K562 (cell line): ENCODE measurements around the gene PCYT1A.

ENCODE experiments used
- AFF4 ChIP-seq: sonication (generic); formaldehyde crosslinking; IDR thresholded peaks from 2 replicates; pipeline ENCODE4 v1.8.0; 2023; ENCODE audit warnings: mild to moderate bottlenecking, missing genetic modification reagents
- ATF1 ChIP-seq, 2 experiments: fragments of 450-650 bp in 1 of 2; IDR thresholded peaks; 2 replicates each; pipeline ENCODE4 v1.6.1; 2016; ENCODE audit warnings: missing compliant biosample characterization in 1 of 2, missing genetic modification characterization in 1 of 2
- CBX5 ChIP-seq: IDR thresholded peaks from 2 replicates; pipeline ENCODE4 v1.6.1; 2014; ENCODE audit warnings: low read depth, borderline replicate concordance
- CTCF ChIP-seq, 3 experiments: IDR thresholded peaks in 2 of 3; conservative IDR thresholded peaks in 1 of 3; 2 replicates each; pipeline ENCODE4 v1.5.1; 2011 to 2012; ENCODE audit warnings: low read length in 3 of 3, mild to moderate bottlenecking in 3 of 3, control low read depth in 2 of 3, improper control_type of control experiment in 1 of 3, inconsistent platforms in 1 of 3, low read depth in 1 of 3, mixed read lengths in 1 of 3, moderate library complexity in 1 of 3; ENCODE audit not compliant: insufficient read depth in 2 of 3
- ETV1 ChIP-seq: fragments of 450-650 bp; conservative IDR thresholded peaks from 2 replicates; pipeline ENCODE4 v1.6.1; 2016; ENCODE audit warnings: missing genetic modification characterization, control low read depth, low read depth, missing compliant biosample characterization
- FOXP4 ChIP-seq: sonication (generic); formaldehyde crosslinking; IDR thresholded peaks from 2 replicates; pipeline ENCODE4 v1.8.0; 2022; ENCODE audit warnings: mild to moderate bottlenecking, missing genetic modification reagents, borderline replicate concordance
- HDAC1 ChIP-seq, 2 experiments: fragments of 450-650 bp; IDR thresholded peaks; 2 replicates each; pipeline ENCODE4 v1.6.1; 2016 to 2017; ENCODE audit warnings: inconsistent platforms in 1 of 2, mild to moderate bottlenecking in 1 of 2, moderate library complexity in 1 of 2
- ID3 ChIP-seq, 2 experiments: fragments of 250-450 bp in 1 of 2; fragments of 450-650 bp in 1 of 2; sonication (Bioruptor Pico) in 1 of 2; IDR thresholded peaks; 2 replicates each; pipeline versions ENCODE4 v1.6.1 to v1.8.0; 2016 to 2021; ENCODE audit warnings: mild to moderate bottlenecking in 2 of 2, moderate library complexity in 2 of 2, missing compliant biosample characterization in 1 of 2, missing genetic modification characterization in 1 of 2
- NFIC ChIP-seq: fragments of 450-650 bp; IDR thresholded peaks from 2 replicates; pipeline ENCODE4 v1.6.1; 2017; ENCODE audit warnings: mild to moderate bottlenecking, inconsistent platforms
- RFX1 ChIP-seq: fragments of 450-650 bp; IDR thresholded peaks from 2 replicates; pipeline ENCODE4 v1.6.1; 2016; ENCODE audit warnings: mild to moderate bottlenecking, moderate library complexity
- TGIF2 ChIP-seq: sonication (generic); formaldehyde crosslinking; IDR thresholded peaks from 2 replicates; pipeline ENCODE4 v1.8.1; 2022; ENCODE audit warnings: mild to moderate bottlenecking, missing genetic modification reagents, moderate library complexity
- ZNF263 ChIP-seq: sonication (generic); formaldehyde crosslinking; IDR thresholded peaks from 2 replicates; pipeline ENCODE4 v1.8.0; 2022; ENCODE audit warnings: mild to moderate bottlenecking, missing genetic modification reagents, borderline replicate concordance
- TF ChIP-seq, protein P1 (sequence below): sonication (generic); formaldehyde crosslinking; IDR thresholded peaks from 2 replicates; pipeline ENCODE4 v1.8.1; 2022; ENCODE audit warnings: missing genetic modification reagents
- TF ChIP-seq, protein P2 (sequence below): sonication (generic); formaldehyde crosslinking; IDR thresholded peaks from 2 replicates; pipeline ENCODE4 v1.9.0; 2022; ENCODE audit warnings: mild to moderate bottlenecking, missing genetic modification reagents

DNA sequence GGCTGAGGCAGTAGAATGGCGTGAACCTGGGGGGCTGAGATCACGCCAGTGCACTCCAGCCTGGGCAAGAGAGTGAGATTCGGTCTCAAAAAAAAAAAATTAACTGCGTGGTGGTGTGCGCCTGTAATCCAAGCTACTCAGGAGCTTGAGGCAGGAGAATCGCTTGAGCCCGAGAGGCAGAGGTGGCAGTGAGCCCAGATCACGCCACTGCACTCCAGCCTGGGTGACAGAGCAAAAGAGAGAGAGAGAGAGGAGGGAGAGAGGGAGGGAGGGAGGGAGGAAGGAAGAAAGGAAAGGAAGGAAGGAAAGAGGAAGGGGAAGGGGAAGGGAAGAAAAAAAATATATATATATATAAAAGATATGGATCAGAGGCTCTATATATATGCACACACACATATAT lies 44.6 kb upstream of the PCYT1A start:
- TF ChIP-seq CTCF (IDR thresholded peaks at IDR 0.05 in 2 of 3, conservative IDR thresholded peaks at IDR 0.05 in 1 of 3; ENCODE audit: insufficient read depth in 2 of 3, low read depth in 1 of 3, low read length in 3 of 3), result no peak
- no peak for TF ChIP-seq NFIC
- TF ChIP-seq ETV1 (tag), result no peak
- TF ChIP-seq RFX1, result no peak
- no peak for TF ChIP-seq ZNF263 (CRISPR knock-in tag)
- TF ChIP-seq ID3 (CRISPR knock-in tag; IDR thresholded peaks at IDR 0.05), result no peak
- no peak for TF ChIP-seq ID3 (tag; IDR thresholded peaks at IDR 0.05)
- TF ChIP-seq HDAC1 (IDR thresholded peaks at IDR 0.05), result no peak
- no peak for TF ChIP-seq FOXP4 (CRISPR knock-in tag)
- TF ChIP-seq CBX5, result no peak
- TF ChIP-seq, protein P1, sequence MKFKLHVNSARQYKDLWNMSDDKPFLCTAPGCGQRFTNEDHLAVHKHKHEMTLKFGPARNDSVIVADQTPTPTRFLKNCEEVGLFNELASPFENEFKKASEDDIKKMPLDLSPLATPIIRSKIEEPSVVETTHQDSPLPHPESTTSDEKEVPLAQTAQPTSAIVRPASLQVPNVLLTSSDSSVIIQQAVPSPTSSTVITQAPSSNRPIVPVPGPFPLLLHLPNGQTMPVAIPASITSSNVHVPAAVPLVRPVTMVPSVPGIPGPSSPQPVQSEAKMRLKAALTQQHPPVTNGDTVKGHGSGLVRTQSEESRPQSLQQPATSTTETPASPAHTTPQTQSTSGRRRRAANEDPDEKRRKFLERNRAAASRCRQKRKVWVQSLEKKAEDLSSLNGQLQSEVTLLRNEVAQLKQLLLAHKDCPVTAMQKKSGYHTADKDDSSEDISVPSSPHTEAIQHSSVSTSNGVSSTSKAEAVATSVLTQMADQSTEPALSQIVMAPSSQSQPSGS (CRISPR knock-in tag), result no peak
- TF ChIP-seq, protein P2, sequence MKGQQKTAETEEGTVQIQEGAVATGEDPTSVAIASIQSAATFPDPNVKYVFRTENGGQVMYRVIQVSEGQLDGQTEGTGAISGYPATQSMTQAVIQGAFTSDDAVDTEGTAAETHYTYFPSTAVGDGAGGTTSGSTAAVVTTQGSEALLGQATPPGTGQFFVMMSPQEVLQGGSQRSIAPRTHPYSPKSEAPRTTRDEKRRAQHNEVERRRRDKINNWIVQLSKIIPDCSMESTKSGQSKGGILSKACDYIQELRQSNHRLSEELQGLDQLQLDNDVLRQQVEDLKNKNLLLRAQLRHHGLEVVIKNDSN (CRISPR knock-in tag), result no peak
- no peak for TF ChIP-seq AFF4 (CRISPR knock-in tag)
- TF ChIP-seq ATF1 (CRISPR knock-in tag; IDR thresholded peaks at IDR 0.05), result no peak
- TF ChIP-seq ATF1 (tag; IDR thresholded peaks at IDR 0.05), result no peak
- TF ChIP-seq TGIF2 (CRISPR knock-in tag), result no peak
